Renal pelvis (tissue), 4 donors: ENCODE data around the gene SLC43A1. TPM values are rescaled to one million over a fixed set of nuclear protein-coding genes. Genes with fewer than 3 reads are reported as not detected.

Experiments used
- DNase-seq: peaks from one replicate; pipeline ENCODE4 v3.0.0-alpha.2; 2013
- polyA plus RNA-seq, 3 donors: library from polyadenylated mRNA; unstranded; fragments of 120-200 nt; gene quantifications; one replicate each; pipeline ENCODE4 v1.2.1, GENCODE V29; 2013; ENCODE audit not compliant: insufficient read length in 3 of 3

SLC43A1 gene
- polyA plus RNA-seq, 3 donors: 5.0 to 6.5 (median 5.5) TPM

DNA sequence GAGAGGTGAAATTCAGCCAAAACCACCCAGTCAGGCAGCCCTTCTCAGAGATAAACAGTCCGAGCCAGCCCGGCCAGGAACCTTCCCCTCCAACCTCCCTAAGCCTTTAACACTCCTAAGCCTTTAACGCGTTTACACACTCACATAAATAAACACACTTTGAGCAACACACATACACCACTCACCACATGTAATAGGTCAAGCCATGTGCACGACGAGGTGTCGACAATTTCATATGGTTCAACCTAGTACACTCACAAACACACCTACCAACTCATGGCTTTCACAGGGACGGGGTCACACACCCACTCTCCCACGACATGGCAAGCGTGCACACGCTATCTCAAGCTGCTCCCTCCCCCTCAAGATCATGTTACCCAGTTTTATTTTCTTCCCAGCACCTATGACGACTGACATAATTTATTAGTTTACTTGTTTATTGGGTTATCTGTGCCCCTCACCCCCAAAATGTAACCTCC is 15.5 kb downstream of the SLC43A1 start:
- no peak for DNase-seq

DNA sequence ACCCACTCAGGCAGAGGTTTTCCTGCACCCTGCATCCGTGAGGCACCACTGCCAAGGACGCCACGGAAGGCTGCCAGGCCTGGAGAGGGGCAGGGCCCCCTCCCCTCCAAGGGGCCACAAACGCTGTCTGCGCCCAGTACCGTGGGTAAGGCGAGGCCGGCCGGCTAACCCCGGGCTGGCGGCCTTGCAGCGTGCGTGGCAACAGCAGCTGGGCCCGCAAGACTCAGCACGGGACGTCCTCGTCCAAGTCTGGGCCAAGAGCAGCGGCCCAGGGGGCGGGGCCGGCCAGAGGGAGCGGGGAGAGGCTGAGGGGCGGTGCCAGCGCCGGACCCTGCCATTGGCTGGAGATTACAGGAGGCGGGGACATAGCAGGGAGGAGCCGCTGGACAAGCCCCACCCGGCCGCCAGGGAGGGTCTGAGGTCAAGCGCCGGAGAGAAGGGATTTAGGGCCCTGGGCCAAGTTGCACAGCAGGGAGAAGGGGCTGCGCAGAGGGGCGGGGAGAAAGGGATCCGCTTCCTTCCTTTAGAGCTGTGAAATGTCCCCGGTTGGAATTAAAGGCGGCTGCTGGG is 16.0 kb downstream of the SLC43A1 start:
- DNase-seq: peak; percentile 94

DNA sequence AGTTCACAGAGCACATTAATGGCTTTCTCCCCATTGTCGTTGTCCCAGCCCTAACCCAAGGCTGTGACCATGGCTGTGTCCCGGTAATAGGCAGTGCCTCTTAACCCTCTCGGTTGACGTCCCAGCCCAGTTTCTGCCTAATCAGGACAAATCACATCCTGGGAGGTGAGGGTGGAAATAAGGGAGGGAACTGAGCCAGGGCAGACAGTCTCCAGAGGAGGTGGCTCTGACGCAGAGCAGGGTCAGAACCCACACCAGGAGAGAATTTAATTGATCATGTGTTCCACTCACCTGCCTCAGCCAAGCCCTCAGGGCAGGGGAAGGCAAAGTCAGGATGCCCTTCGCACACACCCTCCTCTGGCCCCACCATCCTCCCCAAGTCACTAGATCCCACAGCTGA is 17.0 kb downstream of the SLC43A1 start:
- DNase-seq: no peak

DNA sequence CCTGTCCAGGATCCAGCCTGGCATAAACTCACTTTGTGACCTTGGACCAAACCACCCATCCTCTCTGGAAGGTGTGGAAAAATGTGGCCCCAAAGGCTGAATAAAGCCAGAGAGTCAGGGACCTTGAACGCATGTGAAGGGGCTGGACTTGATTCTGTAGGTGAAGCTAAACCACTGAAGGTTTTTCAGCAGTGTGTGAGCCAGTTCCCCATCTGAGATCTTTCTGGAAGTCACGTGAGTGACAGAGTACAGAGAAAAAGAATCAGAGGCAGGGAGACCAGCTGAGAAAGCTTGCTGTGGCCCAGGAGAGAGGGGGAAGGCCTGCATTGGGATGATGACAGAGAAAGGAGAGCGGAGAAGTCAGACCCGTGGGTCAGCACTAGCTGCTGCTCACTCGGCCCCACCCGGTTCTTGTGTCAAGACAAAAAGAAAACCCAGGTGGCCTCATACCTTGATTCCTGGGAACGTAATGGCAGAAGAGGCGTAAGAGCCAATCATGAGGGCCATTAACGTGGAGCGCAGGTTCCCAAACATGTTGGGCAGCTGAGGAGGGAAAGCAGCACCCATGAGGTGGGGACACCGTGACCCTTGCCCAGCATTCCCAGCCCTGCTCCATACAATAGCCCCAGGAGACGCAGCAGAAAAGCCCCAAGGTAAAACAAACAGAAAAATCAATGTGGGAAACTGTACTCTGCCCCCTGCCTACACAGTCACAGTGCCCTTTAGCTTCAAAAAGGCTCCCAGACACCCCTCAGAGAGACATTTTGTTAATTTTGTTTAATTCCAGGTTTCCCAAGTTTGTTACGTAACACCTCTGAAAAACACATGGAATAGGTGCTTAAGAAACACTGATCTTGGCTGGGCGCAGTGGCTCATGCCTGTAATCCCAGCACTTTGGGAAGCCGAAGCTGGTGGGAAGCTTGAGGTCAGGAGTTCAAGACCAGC is 17.9 kb downstream of the SLC43A1 start:
- DNase-seq: no peak

DNA sequence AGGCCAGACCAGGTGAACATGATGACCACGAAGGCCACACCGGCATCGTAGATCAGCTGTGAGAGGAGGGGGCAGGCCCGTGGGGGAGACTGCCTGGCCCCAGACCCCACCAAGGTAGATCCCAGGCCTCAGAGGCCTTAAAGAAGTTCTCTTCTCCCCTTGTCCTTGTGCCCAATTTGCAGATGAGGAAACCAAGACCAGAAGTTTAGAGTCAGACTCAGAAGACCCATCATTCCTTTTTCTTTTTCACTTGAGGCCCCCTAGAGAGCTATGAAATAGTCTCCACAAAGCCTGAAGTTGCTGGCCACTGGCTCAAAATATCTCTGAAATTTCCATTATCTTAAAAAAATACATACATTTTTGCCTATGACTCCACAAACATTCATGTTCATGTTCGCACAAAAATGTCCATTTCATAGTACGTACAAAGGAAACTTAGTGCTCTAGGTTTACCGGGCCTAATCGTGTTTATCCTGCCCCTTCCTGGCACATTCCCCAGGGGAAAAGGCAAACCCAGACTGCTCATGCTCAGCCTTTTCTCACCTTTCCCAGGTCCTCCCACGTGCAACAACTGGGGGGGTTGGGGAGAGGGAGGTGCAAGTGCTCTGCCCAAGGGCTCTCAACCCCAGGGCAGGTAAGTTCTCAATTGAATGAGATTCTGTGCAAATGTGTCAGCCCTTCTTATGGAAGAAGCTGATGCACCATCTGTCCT is 19.2 kb downstream of the SLC43A1 start:
- no peak for DNase-seq

DNA sequence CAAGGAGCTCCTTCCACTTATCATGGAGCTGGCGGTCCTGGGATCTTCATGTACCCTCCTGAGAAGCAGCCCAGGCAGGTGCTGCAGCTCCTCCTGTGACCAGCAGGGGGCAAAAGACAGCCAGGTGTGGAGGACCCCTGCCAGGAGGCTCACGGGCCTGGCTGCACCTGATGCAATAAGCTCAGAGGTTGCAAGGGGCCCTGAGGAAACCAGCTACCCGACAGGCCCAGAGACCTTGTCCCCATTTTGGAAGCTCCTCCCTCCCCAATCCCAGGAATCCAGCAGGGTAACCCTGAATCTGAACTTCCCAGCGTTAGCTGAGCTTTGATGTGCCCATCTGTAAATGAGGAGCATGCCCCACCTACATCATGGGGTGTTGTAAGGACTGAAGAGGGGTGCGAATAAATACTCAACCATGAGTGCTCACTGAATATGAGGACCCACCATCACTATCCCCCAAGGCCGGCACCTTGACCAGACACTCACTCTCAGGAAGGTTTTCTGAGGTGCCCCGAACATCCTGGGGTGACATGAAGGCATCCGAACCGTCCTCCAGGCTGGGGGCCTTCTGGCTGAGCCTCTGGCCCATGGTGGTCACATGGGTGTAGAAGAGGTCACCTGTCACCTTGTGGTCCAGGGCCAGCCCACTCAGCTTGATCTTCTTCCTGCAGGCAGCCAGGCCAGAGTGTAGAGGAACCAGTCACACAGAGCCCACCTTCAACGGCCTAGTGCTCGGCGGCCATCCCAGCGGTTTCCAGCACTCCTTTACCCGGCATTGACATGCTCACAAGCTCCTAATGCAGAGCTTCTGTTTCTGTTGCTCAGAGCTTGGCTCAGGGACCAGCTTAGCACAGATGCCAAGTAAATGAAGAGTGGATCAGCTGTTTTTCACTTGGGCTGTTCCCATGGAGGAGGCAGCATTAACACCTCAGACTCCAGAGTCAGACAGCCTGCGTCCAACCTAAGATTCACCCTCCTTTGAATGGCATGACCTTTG is 21.7 kb downstream of the SLC43A1 start:
- DNase-seq: peak; percentile 50

DNA sequence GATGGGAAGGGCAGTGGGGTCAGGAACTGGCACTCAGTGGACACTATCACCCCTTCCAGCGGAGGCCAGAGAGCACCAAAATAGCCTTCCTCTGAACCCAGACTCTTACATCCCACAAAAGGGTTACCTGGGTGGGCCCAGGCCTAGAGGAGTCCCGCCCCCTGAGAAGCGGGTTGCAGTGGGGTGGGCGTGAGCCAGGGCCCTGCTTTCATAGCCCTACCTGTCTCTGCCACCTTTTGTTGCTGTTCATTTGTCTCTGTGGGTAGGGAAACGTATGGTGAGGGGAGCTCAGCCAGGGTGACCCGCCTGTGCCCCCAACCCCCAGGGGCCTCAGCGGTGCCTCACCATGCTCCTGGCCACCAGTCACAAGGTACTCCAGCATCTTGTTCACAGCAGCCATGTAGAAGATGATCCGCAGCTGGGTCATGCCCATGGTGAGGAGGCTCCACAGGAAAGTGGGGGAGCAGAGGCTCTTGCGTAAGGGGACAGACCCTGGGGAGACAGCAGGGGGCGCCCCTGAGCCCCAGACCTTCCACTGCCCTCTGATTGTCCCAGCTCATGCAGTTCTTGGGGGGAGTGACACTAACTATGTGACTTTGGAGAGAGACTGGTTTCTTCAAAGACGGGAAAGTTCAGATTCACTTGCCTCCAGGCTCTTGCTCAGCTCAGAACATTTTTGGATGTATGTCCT is 24.0 kb downstream of the SLC43A1 start:
- DNase-seq: no peak

DNA sequence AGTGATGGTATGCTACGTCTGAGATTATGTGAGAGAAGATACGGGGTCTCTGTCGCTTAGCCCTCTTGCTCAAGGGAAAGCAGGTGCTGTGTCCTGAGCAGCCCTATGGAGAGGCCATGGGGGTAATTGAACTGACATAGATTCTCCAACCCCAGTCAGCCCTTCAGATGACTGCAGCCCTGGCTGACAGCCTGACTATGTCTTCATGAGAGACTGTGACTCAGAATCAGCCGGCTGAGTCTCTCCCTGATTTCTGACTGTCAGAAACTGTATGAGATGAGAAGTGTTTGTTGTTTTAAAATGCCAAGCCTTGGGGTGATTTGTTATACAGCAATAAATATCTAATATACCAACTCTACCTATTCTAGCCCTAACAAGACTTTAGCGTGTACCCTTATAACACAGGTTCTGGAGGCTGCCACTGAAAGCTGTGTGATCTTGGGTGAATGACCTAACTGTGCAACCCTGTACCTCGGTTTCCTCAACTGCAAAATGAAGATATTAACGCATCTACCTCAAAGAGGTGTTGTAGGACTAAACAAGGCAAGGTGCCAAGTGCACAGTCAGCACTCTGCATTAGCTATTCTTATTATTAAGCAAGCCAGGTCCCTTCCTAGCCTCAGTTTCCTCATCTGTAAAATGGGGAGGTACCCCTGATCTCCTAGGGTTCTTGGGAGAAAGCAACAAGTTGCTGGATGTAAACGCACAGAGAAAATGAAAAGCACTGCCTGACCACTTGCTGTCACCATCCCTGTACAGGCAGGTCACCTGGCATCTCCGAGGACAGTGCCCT is 24.9 kb downstream of the SLC43A1 start:
- no peak for DNase-seq

DNA sequence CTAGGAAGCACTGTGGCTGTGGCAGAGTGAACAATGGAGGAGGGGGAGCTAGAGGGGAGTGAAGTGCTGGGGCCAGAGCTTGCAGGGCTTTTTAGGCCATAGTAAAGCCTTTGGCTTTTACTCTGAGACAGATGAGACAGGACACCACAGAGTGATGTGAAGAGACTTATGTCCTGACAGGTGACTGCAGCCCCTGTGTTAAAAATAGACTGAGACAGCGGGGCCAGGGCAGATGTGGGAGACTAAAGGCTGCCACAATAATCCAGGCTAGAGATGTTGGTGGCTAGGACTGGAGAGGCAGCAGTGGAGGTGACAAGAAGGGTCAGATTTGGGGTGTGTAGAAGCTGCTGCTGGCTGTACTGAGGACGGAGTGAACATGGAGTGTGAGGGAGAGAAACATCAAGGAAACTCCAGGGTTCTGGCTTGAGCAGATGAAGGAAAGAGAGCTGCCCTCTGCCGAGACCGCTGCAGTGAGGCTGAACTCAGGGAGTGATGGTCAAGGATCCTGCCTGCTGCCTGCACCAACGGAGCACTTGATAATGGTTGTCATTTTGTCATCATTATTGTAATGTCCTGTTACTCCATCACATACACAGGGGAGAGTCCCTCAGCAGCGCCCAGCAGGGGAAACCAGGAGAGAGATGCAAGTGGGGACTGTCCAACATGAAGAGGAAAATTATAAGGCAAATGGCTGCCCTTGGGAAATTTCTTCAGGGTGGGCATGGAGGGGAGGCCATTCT is 27.4 kb downstream of the SLC43A1 start:
- no peak for DNase-seq

DNA sequence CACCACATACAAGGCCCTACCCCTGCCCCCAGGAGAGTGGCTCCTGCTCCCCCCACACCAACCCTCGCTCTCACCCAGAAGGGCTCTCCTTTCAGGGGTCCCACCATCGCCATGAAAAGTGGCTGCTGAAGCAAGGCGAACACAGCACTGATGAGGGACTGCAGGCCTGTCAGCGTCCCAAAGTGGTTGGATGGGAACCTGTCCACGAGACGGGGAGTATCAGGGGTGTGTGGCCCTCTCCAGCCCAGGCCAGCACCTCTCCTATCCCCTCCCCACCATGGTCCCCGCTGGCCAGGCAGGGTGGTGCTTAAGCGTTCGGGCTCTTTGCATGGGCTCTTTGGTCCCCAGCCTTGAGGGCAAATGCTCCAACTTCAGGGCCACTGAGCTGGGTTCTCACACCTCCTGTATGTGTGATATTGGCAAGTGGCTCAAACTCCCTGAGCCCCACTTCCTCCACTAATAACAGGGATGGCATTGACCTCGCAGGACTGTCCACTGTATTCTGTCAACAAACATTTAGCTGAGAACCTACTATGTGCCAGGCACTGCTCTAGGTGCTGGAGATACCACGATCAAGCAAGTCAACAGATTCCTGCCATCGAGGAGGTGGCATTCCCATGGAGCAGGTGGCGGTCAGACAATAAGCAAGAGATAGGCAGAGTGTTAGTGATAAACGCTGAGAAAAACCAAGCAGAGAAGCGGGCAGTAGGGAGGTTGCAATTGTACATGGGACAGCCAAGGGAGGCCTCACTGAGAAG is 28.3 kb downstream of the SLC43A1 start:
- DNase-seq: no peak

DNA sequence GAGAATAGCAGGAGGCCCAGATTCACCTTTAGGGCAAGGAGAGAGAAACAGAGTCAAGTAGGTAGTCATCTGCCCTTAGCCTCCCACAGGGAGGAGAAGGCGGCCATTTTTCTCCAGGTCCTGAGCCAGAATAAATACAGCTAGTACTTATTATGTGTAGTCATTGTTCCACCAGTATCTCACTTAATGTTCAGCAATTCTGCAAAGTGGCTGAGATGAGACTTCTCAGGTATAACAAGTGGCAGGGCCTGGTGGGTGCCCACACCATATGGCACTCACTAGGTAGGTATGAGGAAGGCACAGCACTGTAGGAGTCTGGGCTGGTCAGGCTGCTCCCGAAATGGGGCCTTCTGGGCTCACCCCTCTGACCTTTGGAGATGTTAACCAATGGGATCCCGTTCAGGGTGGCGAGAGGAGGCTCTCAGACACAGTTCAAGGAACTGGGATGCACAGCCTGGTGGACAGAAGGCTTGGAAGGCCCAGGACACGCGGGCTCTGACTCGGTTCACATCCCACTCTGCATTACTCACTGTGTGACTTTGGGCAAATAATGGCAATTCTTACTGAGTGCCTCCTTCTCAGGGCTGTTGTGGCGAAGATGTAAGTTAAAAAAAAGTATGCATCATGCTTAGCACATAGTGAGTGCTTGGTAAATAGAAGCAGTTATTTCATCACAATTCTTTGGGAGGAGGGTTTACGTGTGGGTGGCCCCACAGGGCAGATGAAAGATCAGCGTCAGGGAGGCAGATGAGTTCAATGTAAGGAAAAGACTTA is 30.1 kb downstream of the SLC43A1 start:
- no peak for DNase-seq

DNA sequence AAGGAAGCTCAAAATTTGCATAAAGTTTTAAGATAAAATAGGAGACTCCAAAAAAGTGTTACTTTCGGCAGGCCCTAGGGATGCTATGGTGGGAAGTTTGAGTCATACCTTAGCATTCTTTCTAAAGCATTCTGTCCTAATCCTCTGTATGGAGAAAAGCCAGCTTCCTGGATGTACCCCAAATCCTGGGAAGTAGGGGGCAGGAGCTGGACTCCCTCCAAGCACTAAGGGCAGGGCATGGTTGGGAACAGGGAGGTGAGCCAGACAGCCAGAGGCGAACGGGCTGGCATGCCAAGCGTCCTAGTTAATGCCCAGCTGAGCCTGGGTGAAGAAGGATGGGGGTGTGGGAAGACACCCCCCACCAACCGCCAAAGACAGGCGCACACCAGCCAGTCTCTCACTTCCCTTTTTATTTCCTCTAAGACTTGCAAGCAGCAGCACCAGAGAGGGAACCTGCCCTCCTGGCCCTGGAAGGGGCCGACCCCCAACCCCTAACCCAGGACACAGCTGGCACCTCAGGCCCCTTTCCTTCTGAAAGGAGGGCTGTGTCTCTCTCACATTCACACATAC is 31.3 kb downstream of the SLC43A1 start:
- DNase-seq: no peak

DNA sequence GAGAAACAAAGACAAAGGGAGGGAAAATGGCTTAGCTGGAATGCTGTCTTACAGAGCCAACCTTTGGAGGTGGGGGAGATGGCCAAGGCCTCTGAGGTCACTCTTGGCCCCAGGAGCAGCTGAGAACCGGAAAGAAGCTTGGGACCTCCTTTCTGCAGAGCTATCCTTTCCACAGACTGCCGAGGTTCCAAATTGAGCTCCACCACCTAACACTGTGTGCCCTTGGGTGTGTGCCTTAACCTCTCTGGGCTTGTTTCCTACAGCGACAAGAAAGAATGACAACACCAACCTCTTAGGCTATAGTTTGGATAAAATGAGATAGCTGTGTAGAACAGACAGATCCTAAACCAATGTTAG is 32.0 kb downstream of the SLC43A1 start:
- no peak for DNase-seq

DNA sequence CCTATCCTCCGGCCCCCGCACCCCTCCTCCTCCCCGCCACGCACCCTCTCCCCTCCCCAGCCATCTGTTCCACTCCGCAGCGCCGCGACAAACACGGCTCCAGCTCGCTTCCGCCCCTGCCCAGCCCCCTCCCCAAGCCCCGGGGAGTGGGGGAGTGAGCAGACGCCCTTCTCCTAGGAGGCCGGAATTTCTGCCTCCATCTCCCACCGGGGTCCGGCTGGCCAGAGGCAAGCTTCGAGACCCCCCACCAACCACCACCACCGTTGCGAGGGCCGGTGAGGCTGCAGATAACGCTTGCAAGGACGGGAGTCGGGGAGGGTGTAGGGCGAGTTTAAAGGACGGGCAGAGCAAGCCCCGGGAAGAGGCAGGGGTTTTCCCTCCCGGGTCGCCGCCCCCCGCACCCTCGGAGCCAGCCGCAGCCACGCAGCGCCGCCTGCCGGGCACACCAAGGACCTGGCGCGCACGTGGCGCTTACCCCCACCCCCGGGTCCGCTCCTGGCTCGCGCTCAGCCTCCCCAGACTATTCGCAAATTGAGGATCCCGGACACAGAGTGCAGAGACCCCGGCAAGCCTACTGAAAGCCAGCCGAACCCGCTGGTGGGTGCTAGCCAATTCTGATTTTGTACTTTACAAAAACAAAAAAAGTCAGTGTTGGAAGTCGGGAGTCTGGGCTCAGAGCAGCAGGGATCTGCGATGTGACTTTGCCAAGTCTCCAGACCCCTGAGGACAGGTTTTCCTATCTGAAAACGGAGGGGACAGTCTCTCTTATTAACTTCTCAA is 32.5 kb downstream of the SLC43A1 start:
- DNase-seq: no peak

DNA sequence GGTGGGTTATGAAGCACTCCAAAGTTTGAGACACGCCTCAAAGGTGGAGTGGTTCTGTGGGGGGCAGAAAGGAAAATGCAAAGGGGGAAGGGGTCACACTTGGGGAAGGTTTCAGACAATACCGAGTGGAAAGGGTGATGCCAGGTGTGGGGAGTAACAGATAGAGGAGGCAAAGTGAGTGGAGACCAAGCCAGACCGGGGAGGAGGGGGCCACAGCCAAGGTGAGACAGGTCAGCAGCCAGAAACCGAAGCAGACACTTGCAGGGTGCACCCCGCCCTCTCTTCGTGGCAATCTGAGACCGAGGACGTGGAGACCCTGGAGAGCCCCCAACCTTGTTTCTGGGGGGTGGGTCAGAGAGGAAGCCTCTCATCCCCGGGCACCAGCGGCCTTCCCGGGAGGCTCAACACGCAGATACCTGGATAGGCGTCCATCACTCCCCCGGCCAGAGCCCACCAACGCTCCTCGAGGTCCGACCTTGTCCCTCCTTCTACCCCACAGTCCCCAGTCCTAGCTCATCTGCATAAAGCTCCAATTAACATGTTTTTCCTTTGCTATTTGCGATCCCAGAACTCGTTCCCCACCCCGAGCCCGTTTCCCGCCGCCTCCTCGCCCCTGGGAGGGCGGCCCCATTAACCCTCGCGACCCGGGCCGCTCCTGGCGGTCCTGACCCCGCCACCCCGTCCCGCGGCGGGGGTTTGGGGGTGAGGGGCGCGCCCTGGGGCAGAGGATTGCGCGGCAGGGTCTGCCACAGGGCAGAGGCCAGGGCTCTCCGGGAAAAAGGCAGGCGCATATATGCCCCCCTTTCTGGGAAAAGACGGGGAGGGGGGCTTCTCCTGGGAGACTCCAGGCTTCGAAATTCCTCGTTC is 33.4 kb downstream of the SLC43A1 start:
- DNase-seq: no peak
